OCI-LY3 (cell line): ENCODE results near the gene FGL2.

Experiments
- CTCF ChIP-seq: fragments of 200-600, 300-600 bp; sonication (generic); IDR thresholded peaks from 2 replicates; pipeline ENCODE4 v1.5.1; 2014; ENCODE audit warnings: antibody characterized with exemption, low read length, low read depth
- EZH2phosphoT487 ChIP-seq: fragments of 200-600 bp; shearing (Covaris generic); IDR thresholded peaks from 2 replicates; pipeline ENCODE4 v1.6.1; 2018; ENCODE audit warnings: antibody characterized with exemption, mixed run types, low read depth

- TF ChIP-seq CTCF (no peak), EZH2phosphoT487 (no peak)
Observed at GRCh38 chr7:77242068-77242467, 42.4 kb upstream of the FGL2 start.
